GM20431 (cell line): ENCODE results near the gene E2F2.
"Not testable (repeated sequence)": the region's sequence is repeated elsewhere in the genome, so short reads cannot be mapped to it uniquely, and the experiment has no call there.

Source experiments
- in situ Hi-C: fragments of 300-500 bp; cut with MseI, MboI; formaldehyde crosslinking; loops from one replicate; pipeline ENCODE4 v1.15.0; 2020; ENCODE audit warnings: low sequenced_read_pairs; ENCODE audit not compliant: unreplicated experiment

Gene E2F2

DNA sequence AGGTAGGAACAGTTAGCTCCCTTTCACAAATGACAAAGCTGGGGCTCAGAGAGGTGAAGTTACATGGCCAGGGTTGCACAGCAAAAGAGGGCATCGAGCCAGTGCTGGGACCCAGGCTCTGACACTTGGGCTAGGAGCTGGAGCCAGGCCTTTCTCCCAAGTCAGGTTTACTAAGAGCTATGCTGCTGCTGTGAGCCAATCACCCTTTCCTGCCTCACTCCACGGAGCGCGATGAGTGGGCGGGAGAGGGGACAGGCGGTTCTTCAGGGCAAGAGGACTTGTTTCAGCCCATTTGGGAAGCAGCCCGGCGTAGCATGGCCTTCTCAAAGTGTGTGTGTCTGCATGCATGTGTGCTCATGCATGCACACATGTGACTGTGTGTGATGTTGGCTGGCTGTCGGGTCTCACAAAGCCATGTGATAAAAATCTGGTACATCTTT is 17.7 kb upstream of the E2F2 start:
- in situ Hi-C loops: loop anchor here (5.0 kb wide), 1 partner anchor 89 kb away; no protein-coding TSS in a partner anchor

- in situ Hi-C loops: loop anchor here (5.0 kb wide), 1 partner anchor 90 kb away; no protein-coding TSS in a partner anchor
Observed at GRCh38 chr1:23546897-23547584, 16.0 kb upstream of the E2F2 start.

DNA sequence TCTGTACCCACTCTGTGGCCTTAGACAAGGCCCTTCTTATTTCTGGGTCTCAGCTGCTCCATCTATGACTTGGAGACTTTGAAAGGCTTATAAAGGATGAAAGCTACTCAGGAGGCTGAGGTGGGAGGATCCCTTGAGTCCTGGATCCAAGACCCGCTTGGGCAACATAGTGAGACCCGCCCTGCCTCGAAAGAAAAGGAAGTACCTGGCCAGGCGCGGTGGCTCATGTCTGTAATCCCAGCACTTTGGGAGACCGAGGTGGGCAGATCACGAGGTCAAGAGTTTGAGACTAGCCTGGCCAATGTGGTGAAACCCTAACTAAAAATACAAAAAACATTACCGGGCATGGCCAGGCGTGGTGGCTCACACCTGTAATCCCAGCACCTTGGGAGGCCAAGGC is 14.8 kb upstream of the E2F2 start:
- in situ Hi-C loops: loop anchor here (5.0 kb wide), 1 partner anchor 91 kb away; no protein-coding TSS in a partner anchor

GRCh38 chr1:23544444-23545389 is 13.7 kb upstream of the E2F2 start:
- in situ Hi-C loops: loop anchor here (5.0 kb wide), 1 partner anchor 93 kb away; no protein-coding TSS in a partner anchor

DNA sequence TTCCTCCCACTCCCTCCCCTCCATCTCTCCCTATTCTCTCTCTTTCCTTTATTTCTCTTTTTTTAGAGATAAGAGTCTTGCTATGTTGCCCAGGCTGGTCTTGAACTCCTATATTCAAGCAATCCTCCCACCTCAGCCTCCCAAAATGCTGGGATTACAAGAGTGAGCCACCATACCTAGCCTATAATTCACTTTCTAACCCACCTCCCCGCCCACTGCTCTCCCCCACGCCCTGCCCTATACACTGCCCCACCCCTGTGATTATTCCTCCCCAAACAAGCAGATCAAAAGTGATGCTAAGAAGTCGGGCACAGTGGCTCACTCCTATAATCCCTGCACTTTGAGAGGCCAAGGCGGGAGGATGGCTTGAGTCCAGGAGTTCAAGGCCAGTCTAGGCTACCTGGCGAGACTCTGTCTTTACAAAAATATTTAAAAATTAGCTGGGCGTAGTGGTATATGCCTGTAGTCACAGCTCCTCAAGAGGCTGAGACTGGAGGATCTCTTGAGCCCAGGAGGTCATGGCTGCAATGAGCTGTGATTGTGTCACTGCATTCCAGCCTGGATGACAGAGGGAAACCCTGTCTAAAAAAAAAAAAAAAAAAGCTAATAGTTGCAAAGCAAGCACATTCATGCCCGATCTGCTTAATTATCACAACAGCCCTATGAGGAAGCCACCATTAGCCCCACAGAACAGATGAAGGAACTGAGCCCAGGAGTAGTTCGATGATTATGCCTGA is 12.8 kb upstream of the E2F2 start:
- in situ Hi-C loops: no loop called here

DNA sequence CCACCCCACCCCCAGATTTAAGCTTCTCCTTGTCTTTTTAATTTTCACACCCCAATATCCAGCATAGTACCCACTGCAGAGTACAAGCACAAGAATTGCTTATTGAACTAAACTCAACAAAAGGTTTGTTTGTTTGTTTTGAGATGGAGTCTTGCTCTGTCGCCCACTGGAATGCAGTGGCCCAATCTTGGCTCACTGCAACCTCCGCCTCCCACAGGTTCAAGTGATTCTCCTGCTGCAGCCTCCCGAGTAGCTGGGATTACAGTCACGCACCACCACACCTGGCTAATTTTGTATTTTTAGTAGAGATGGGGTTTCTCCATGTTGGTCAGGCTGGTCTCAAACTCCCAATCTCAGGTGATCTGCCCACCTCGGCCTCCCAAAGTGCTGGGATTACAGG is 11.9 kb upstream of the E2F2 start:
- in situ Hi-C loops: not testable (repeated sequence)

DNA sequence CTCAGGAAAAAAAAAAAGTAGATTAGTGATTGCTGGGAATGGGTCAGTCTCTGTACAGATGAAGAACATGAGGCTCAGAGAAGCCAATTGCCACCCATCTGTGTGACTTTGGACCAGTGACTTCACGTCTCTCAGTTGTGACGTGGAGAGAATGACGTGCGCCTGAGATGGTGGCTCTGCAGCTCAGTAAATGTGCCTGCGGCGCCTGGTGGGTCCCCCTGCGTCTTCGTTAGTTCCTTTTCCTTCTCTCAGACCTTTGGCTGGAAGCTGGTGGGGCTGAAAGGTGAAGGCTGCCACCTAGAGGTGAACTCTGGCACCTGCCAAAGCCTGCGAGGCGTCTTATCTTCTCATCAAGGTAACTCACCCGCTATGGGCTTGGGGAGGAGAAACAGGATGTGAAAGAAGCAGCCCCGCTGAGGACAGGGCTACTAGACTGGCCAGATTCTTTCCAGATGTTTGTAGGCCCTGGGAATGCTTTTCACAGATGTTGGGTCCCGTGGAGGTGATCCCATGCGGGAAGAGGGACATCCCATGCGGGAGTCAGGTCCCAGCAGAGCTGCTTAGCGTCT is 8.7 kb upstream of the E2F2 start:
- in situ Hi-C loops: no loop called here

GRCh38 chr1:23537296-23537973 is 6.4 kb upstream of the E2F2 start:
- in situ Hi-C loops: no loop called here

- in situ Hi-C loops: no loop called here
Observed at GRCh38 chr1:23533246-23534023, 2.4 kb upstream of the E2F2 start.

DNA sequence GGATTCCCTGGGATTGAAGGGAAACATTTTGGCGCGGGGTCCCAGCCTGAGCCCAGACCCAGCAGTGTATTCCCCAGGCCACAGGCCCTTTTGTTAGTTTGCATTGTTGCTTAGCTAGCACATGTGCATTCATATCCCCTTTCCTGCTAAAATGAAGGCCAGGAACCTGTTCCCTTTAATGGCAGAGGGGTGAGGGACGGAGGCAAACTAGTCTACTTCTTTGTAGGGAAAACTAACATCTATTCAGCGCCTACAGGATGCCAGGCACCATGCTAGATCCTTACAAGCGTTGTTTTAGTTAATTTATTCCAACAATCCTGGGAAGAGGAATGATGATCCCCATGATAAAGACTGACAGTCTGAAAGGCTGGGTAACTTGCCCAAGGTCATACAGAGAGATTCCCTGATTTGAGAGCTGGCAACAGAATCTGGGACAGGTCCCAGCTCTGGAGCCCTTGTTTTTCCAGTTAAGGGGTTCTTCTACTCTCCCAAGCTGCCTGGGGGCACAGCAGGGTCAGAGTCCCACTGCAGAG is 595 bp upstream of the E2F2 start:
- in situ Hi-C loops: no loop called here

- in situ Hi-C loops: no loop called here
Observed at GRCh38 chr1:23530087-23530746, 816 bp downstream of the E2F2 start.

DNA sequence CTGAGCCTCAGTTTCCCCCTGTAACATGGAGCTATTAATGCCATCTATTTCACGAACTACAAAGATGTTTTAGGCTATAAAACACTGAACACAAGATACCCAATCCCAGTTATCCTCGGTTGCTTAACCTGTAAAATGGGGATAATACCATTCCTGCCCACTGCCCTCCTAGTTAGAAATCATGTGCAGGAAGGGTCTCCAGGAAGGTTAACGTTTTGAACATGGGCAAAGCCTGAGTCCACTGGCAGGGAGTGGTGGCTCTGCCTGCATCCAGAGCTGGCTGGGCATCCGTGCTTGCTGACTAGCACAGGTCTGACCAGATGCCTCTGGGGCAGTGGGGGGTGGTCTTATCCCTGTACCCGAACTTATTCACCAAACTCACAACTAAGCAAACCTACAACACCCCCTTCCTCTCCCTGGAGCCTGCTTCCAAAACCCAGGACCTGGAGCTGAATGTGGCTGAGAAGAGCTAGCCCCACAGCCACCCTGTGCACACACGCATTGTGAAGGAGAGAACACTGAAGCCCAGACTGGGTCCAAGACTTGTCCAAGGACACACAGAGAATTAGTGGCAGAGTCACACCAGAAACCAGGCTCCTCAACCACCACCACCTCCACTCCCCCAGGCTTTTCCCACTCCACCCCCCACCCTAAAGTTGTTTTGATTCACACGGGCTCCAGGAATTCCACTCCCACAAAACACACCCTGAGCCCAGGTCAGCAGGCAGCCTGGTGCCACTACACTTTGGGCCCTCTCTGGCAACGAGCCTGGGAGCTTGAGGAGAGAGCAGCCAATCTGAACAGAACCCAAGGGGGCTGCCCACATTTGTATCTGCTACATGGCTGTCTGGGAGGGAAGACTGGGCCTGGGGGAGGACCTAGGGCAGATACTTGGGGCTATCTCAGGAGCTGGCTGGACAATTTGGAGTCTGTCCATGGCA is 1.6 kb downstream of the E2F2 start:
- in situ Hi-C loops: no loop called here

- in situ Hi-C loops: no loop called here
Observed at GRCh38 chr1:23528250-23528978, 2.6 kb downstream of the E2F2 start.

DNA sequence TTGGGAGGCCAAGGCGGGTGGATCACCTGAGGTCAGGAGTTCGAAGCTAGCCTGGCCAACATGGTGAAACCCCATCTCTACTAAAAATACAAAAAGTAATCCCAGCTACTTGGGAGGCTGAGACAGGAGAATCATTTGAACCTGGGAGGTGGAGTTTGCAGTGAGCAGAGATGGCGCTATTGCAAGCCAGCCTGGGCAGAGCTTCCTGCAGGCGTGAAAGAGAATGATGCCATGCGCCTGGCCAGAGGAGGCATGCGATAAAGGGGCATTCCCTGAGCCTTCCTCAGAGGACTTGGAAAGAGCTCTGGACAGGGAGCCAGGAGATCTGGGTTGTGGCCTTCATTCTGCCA is 3.2 kb downstream of the E2F2 start:
- in situ Hi-C loops: no loop called here

DNA sequence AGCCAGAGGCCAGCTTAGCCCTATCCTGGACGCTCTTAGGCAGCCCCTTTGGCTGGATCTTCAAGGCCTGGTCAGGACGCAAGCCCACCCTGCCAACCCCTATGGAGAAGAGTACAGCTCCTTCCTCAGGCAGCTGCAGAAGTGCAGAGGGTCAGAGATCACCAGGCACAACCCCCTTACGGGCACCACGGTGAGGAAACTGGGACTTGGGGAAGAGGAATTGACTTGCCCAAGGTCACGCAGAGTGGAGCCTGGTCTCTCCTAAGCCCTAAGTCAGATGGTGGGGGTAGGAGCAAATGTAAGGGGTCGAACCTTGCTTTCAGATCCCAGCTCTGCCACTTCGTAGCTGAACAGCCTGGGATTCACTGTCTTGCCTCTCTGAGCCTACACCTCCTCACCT is 3.7 kb downstream of the E2F2 start:
- in situ Hi-C loops: no loop called here

- in situ Hi-C loops: no loop called here
Observed at GRCh38 chr1:23526329-23527041, 4.5 kb downstream of the E2F2 start.
